ENCODE results near the gene TNIP3. TPM values are rescaled to one million over a fixed set of nuclear protein-coding genes. Genes with fewer than 3 reads are reported as not detected.
"Not testable (repeated sequence)": the region's sequence is repeated elsewhere in the genome, so short reads cannot be mapped to it uniquely, and the experiment has no call there.

TNIP3 gene
- 1.1 and 1.8 TPM in 2 replicates for total RNA-seq (2014; rRNA removed; shearing (Covaris generic))

GRCh38 chr4:121164291-121164690 lies at the start of gene TNIP3:
TNIP3 (minus strand) TSS chr4:121164321; CDS start chr4:121164125, 196 bp downstream.
- DNase-seq (ENCODE audit: low read depth) = peak; percentile 51

GRCh38 chr4:121212806-121213205 lies 48.7 kb upstream of the TNIP3 start:
- no peak for DNase-seq (ENCODE audit: low read depth)

GRCh38 chr4:121209171-121209570 lies 45.0 kb upstream of the TNIP3 start:
- DNase-seq (ENCODE audit: low read depth) = no peak

- DNase-seq (ENCODE audit: low read depth) = no peak
Observed at GRCh38 chr4:121208244-121209007, 44.3 kb upstream of the TNIP3 start.

- DNase-seq (ENCODE audit: low read depth) = not testable (repeated sequence)
Observed at GRCh38 chr4:121205777-121206176, 41.7 kb upstream of the TNIP3 start.

- no peak for DNase-seq (ENCODE audit: low read depth)
Observed at GRCh38 chr4:121200795-121201472, 36.8 kb upstream of the TNIP3 start.

- no peak for DNase-seq (ENCODE audit: low read depth)
Observed at GRCh38 chr4:121199742-121200561, 35.8 kb upstream of the TNIP3 start.

- DNase-seq (ENCODE audit: low read depth) = no peak
Observed at GRCh38 chr4:121198251-121198650, 34.1 kb upstream of the TNIP3 start.

GRCh38 chr4:121195649-121196048 lies 31.5 kb upstream of the TNIP3 start:
- DNase-seq (ENCODE audit: low read depth) = no peak

GRCh38 chr4:121192480-121192879 lies 28.4 kb upstream of the TNIP3 start:
- peak; percentile 30 for DNase-seq (ENCODE audit: low read depth)

- no peak for DNase-seq (ENCODE audit: low read depth)
Observed at GRCh38 chr4:121192013-121192412, 27.9 kb upstream of the TNIP3 start.

- no peak for DNase-seq (ENCODE audit: low read depth)
Observed at GRCh38 chr4:121191361-121191760, 27.2 kb upstream of the TNIP3 start.

GRCh38 chr4:121190389-121190788 lies 26.3 kb upstream of the TNIP3 start:
- DNase-seq (ENCODE audit: low read depth) = no peak

- no peak for DNase-seq (ENCODE audit: low read depth)
Observed at GRCh38 chr4:121189326-121190215, 25.4 kb upstream of the TNIP3 start.

- DNase-seq (ENCODE audit: low read depth) = no peak
Observed at GRCh38 chr4:121187206-121187605, 23.1 kb upstream of the TNIP3 start.

GRCh38 chr4:121185960-121186359 lies 21.8 kb upstream of the TNIP3 start:
- DNase-seq (ENCODE audit: low read depth) = no peak

- DNase-seq (ENCODE audit: low read depth) = no peak
Observed at GRCh38 chr4:121183989-121184388, 19.9 kb upstream of the TNIP3 start.

- no peak for DNase-seq (ENCODE audit: low read depth)
Observed at GRCh38 chr4:121183361-121183760, 19.2 kb upstream of the TNIP3 start.

- DNase-seq (ENCODE audit: low read depth) = peak; percentile 5
Observed at GRCh38 chr4:121182296-121182695, 18.2 kb upstream of the TNIP3 start.

GRCh38 chr4:121181493-121181892 lies 17.4 kb upstream of the TNIP3 start:
- no peak for DNase-seq (ENCODE audit: low read depth)

- DNase-seq (ENCODE audit: low read depth) = no peak
Observed at GRCh38 chr4:121180558-121180957, 16.4 kb upstream of the TNIP3 start.
